OCI-LY3 (cell line): Measurements from ENCODE around the gene CCDC191.

Source experiments
- EZH2phosphoT487 ChIP-seq: fragments of 200-600 bp; shearing (Covaris generic); IDR thresholded peaks from 2 replicates; pipeline ENCODE4 v1.6.1; 2018; ENCODE audit warnings: antibody characterized with exemption, mixed run types, low read depth
- TF ChIP-seq, protein P1 (sequence below): fragments of 200-600, 300-600 bp; sonication (generic); IDR thresholded peaks from 2 replicates; pipeline ENCODE4 v1.5.1; 2014; ENCODE audit warnings: antibody characterized with exemption, low read length, low read depth

DNA sequence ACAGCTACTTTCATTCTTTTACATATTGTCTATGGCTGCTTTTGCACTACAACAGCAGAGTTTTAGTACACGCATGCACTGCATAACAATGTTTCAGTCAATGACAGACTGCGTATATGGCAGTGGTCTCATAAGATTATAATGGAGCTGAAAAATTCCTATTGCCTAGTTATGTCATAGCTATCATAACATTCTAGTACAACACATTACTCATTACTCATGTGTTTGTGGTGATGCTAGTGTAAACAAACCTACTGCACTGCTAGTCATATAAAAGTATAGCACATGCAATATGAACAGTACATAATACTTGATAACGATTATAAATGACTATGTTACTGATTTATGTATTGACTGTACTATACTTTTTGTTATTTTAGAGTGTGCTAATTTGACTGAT, 48.1 kb upstream of the CCDC191 start:
- TF ChIP-seq EZH2phosphoT487 = no peak
- TF ChIP-seq, protein P1, sequence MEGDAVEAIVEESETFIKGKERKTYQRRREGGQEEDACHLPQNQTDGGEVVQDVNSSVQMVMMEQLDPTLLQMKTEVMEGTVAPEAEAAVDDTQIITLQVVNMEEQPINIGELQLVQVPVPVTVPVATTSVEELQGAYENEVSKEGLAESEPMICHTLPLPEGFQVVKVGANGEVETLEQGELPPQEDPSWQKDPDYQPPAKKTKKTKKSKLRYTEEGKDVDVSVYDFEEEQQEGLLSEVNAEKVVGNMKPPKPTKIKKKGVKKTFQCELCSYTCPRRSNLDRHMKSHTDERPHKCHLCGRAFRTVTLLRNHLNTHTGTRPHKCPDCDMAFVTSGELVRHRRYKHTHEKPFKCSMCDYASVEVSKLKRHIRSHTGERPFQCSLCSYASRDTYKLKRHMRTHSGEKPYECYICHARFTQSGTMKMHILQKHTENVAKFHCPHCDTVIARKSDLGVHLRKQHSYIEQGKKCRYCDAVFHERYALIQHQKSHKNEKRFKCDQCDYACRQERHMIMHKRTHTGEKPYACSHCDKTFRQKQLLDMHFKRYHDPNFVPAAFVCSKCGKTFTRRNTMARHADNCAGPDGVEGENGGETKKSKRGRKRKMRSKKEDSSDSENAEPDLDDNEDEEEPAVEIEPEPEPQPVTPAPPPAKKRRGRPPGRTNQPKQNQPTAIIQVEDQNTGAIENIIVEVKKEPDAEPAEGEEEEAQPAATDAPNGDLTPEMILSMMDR = no peak
